PC-3 (cell line): ENCODE results near the gene SUMF2.

Source experiments
- CTCF ChIP-seq: fragments of 300-600 bp; sonication (generic); conservative IDR thresholded peaks from 2 replicates; pipeline ENCODE4 v1.5.1; 2017; ENCODE audit warnings: antibody characterized with exemption, low read depth, mild to moderate bottlenecking, low read length
- EZH2 ChIP-seq: fragments of 300-600 bp; sonication (generic); IDR thresholded peaks from one replicate; pipeline ENCODE4 v1.6.1; 2017; ENCODE audit warnings: antibody characterized with exemption, mild to moderate bottlenecking, low read length; ENCODE audit not compliant: unreplicated experiment
- EZH2phosphoT487 ChIP-seq: fragments of 300-600 bp; sonication (generic); IDR thresholded peaks from 2 replicates; pipeline ENCODE4 v1.6.1; 2018; ENCODE audit warnings: mild to moderate bottlenecking, antibody characterized with exemption, low read length, borderline replicate concordance

DNA sequence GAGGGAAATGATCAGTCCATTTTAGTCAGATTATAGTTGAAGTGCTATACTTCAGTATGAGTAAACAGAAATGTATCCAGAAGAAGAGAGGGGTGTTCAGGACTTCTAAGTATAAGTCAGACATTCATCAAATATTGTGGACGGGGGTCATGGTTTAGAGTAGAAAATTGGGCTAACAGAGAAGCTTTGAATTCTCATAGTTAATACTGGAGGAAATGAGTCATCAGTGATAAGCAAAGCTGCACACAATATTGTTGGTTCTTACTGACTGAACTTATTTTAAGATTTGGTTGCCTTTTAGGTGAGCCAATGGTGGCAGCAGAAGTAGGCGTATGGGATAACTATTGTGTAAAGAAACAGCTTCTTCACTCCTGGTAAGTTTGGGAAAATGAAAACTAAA is 1.7 kb upstream of the SUMF2 start:
- TF ChIP-seq CTCF, result no peak
- no peak for TF ChIP-seq EZH2phosphoT487
- TF ChIP-seq EZH2, result no peak
